ENCODE results near the gene WDFY1. TPM values are rescaled to one million over a fixed set of nuclear protein-coding genes. Genes with fewer than 3 reads are reported as not detected.

Gene WDFY1
- 10 to 100 TPM; 21.3 to 32.8 (median 23.2) TPM for total RNA-seq

GRCh38 chr2:223944703-223945531, at the start of gene WDFY1:
Gene WDFY1, minus strand, starts transcription at chr2:223945335. Its CDS starts 51 bp downstream, at chr2:223945284.
- H3K4me1 Mint-ChIP-seq (ENCODE audit: low read depth), result peaks cover 53% of the 10 kb centered on the region
- H3K9me3 Mint-ChIP-seq, result peaks cover 4% of the 10 kb centered on the region
- ATAC-seq (peak; percentile 60 to 67), DNase-seq (peak; percentile 72)
- peaks cover 8% of the 10 kb centered on the region for H3K36me3 Mint-ChIP-seq (ENCODE audit: insufficient read depth)
- no peaks in the 10 kb centered on the region for H3K27me3 Mint-ChIP-seq (ENCODE audit: low read depth)
- H3K4me3 Mint-ChIP-seq, result peak within 1 kb of the TSS; percentile 92

GRCh38 chr2:223994562-223995162, 49.5 kb upstream of the WDFY1 start:
- no peaks in the 10 kb centered on the region for H3K9me3 Mint-ChIP-seq
- no peak for DNase-seq
- ATAC-seq, result peak in 1 of 2 donors; percentile 21
- peaks cover 5% of the 10 kb centered on the region for H3K4me1 Mint-ChIP-seq (ENCODE audit: low read depth)
- no peak overlapping the region for H3K4me3 Mint-ChIP-seq
- no peaks in the 10 kb centered on the region for H3K36me3 Mint-ChIP-seq (ENCODE audit: insufficient read depth)
- H3K27me3 Mint-ChIP-seq (ENCODE audit: low read depth), result no peaks in the 10 kb centered on the region

DNA sequence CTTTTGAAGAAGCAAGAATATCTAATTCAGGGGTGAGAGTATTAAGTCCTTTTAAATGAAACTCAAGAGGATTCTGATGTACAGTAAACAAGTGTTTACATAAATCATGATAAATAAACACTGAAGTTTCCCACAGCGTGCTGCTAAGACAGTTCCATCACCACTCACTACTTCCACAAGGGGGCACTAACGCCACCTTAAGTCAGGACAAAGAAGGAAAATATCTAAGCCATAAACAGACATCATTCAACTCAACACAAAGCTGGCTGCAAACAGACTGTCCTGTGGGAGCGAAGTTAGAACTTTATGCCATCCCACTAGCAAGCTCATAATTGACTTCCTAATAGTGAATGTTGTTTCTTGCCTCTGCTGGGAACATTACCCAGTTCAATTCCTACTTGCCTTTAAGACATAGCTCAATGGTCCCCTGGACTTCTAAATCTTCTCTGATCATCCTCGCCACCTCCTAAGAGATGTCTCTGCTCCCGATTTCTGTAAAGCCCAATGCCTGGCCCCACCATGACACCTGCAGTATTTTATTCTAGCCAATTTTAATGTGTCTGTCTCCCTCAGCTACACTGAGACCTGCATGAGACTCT, 48.6 kb upstream of the WDFY1 start:
- Mint-ChIP-seq H3K36me3 (ENCODE audit: insufficient read depth) (no peaks in the 10 kb centered on the region), H3K4me3 (no peak overlapping the region), H3K9me3 (no peaks in the 10 kb centered on the region), H3K27me3 (ENCODE audit: low read depth) (no peaks in the 10 kb centered on the region), H3K4me1 (ENCODE audit: low read depth) (peaks cover 5% of the 10 kb centered on the region)
- peak; percentile 48 to 56 for ATAC-seq
- DNase-seq, result peak; percentile 59

DNA sequence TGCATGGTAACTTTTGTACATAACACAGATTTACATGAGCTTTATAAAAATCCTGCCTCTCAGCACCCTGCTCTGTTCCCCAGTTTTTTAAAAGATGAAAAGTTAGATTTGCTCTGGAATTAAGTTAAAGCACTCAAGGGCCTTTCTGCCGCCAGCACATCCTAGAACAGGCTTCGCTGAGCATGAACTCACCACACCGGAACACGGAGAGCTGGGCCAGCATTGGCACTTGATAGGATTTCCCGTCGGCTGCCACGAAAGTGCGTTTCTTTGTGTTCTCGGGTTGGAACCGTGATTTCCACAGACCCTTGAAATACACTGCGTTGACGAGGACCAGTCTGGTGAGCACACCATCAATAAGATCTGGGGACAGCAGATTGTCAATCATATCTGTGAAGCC, 46.5 kb upstream of the WDFY1 start:
- H3K36me3 Mint-ChIP-seq (ENCODE audit: insufficient read depth), result no peaks in the 10 kb centered on the region
- H3K9me3 Mint-ChIP-seq, result no peaks in the 10 kb centered on the region
- ATAC-seq, result no peak
- H3K4me1 Mint-ChIP-seq (ENCODE audit: low read depth), result peaks cover 5% of the 10 kb centered on the region
- no peaks in the 10 kb centered on the region for H3K27me3 Mint-ChIP-seq (ENCODE audit: low read depth)
- DNase-seq, result no peak
- no peak overlapping the region for H3K4me3 Mint-ChIP-seq

GRCh38 chr2:223989856-223990232, 44.7 kb upstream of the WDFY1 start:
- no peak overlapping the region for H3K4me3 Mint-ChIP-seq
- peaks cover 1% of the 10 kb centered on the region for H3K36me3 Mint-ChIP-seq (ENCODE audit: insufficient read depth)
- no peaks in the 10 kb centered on the region for H3K9me3 Mint-ChIP-seq
- no peak for ATAC-seq
- DNase-seq, result no peak
- peaks cover 8% of the 10 kb centered on the region for H3K27me3 Mint-ChIP-seq (ENCODE audit: low read depth)
- peaks cover 2% of the 10 kb centered on the region for H3K4me1 Mint-ChIP-seq (ENCODE audit: low read depth)

- Mint-ChIP-seq H3K4me1 (ENCODE audit: low read depth) (no peaks in the 10 kb centered on the region), H3K27me3 (ENCODE audit: low read depth) (peaks cover 8% of the 10 kb centered on the region), H3K4me3 (no peak overlapping the region), H3K36me3 (ENCODE audit: insufficient read depth) (peaks cover 1% of the 10 kb centered on the region), H3K9me3 (no peaks in the 10 kb centered on the region)
- DNase-seq (no peak), ATAC-seq (no peak)
Measured at GRCh38 chr2:223989206-223989855, 44.2 kb upstream of the WDFY1 start.

- Mint-ChIP-seq H3K4me1 (ENCODE audit: low read depth) (no peaks in the 10 kb centered on the region), H3K9me3 (no peaks in the 10 kb centered on the region), H3K27me3 (ENCODE audit: low read depth) (peaks cover 5% of the 10 kb centered on the region), H3K4me3 (no peak overlapping the region), H3K36me3 (ENCODE audit: insufficient read depth) (no peaks in the 10 kb centered on the region)
- DNase-seq (no peak), ATAC-seq (no peak)
Measured at GRCh38 chr2:223981241-223981640, 36.1 kb upstream of the WDFY1 start.

DNA sequence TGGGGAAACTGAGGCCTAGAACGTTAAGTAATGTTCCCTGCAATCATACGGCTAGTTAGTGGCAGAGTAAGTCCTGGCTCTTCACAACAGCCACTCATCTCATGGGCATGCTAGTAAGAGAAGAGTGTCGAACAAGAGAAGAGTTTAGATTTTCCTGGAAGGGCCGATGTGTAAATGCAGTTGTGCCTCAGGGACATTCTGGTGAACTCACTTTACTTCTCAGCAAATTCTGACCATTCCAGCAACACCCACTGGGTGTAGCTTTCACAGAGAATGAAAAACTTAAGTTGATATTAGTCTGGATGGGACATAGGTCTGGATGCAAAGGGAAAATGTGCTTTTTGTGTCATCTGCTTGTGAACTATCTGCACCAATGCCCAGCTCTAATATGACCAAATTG, 35.7 kb upstream of the WDFY1 start:
- Mint-ChIP-seq H3K4me3 (no peak overlapping the region), H3K36me3 (ENCODE audit: insufficient read depth) (no peaks in the 10 kb centered on the region), H3K27me3 (ENCODE audit: low read depth) (peaks cover 2% of the 10 kb centered on the region), H3K9me3 (no peaks in the 10 kb centered on the region), H3K4me1 (ENCODE audit: low read depth) (no peaks in the 10 kb centered on the region)
- ATAC-seq (no peak), DNase-seq (no peak)

- no peaks in the 10 kb centered on the region for H3K9me3 Mint-ChIP-seq
Measured at GRCh38 chr2:223980397-223980735, 35.2 kb upstream of the WDFY1 start.

DNA sequence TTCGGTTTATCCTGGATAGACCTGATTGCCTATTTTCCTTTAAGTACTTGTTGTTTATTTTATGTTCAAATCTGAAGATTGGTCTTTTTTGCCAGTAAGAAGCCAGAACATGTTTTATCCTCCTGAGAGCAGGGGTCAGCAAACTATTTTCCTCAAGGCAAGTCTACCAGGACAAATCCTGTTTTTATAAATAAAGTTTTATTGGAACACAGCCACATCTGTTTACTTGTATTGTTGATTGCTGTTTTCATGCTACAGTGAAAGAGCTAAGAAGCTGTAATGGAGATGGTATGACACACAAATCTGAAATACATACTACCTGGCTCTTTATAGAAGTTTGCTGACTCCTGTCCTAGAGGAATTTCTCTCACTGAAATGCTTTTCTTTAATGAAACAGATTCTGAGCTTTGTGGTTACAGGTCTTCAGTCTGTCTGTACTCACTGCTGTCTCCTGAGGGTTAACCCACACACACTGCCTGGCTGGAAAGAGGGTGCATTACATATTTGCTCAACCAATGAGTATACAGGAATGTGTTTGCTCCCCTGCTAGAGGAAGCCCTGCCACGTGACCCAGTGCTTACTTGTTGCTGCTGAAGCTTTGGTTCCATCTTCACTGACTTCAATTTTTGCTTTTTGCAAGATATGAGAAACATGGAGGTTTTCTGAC, 34.7 kb upstream of the WDFY1 start:
- DNase-seq (no peak), ATAC-seq (no peak)
- H3K4me1 Mint-ChIP-seq (ENCODE audit: low read depth), result no peaks in the 10 kb centered on the region
- H3K36me3 Mint-ChIP-seq (ENCODE audit: insufficient read depth), result no peaks in the 10 kb centered on the region
- H3K9me3 Mint-ChIP-seq, result no peaks in the 10 kb centered on the region
- H3K4me3 Mint-ChIP-seq, result no peak overlapping the region
- no peaks in the 10 kb centered on the region for H3K27me3 Mint-ChIP-seq (ENCODE audit: low read depth)

More at GRCh38 chr2:223980397-223980735, 35.2 kb upstream of the WDFY1 start:
- Mint-ChIP-seq H3K4me1 (ENCODE audit: low read depth) (no peaks in the 10 kb centered on the region), H3K36me3 (ENCODE audit: insufficient read depth) (no peaks in the 10 kb centered on the region), H3K4me3 (no peak overlapping the region), H3K27me3 (ENCODE audit: low read depth) (no peaks in the 10 kb centered on the region)
- DNase-seq (no peak), ATAC-seq (no peak)

- DNase-seq, result no peak
- Mint-ChIP-seq H3K9me3 (no peaks in the 10 kb centered on the region), H3K4me3 (no peak overlapping the region), H3K36me3 (ENCODE audit: insufficient read depth) (no peaks in the 10 kb centered on the region), H3K27me3 (ENCODE audit: low read depth) (no peaks in the 10 kb centered on the region), H3K4me1 (ENCODE audit: low read depth) (no peaks in the 10 kb centered on the region)
- no peak for ATAC-seq
Measured at GRCh38 chr2:223978451-223978850, 33.3 kb upstream of the WDFY1 start.

DNA sequence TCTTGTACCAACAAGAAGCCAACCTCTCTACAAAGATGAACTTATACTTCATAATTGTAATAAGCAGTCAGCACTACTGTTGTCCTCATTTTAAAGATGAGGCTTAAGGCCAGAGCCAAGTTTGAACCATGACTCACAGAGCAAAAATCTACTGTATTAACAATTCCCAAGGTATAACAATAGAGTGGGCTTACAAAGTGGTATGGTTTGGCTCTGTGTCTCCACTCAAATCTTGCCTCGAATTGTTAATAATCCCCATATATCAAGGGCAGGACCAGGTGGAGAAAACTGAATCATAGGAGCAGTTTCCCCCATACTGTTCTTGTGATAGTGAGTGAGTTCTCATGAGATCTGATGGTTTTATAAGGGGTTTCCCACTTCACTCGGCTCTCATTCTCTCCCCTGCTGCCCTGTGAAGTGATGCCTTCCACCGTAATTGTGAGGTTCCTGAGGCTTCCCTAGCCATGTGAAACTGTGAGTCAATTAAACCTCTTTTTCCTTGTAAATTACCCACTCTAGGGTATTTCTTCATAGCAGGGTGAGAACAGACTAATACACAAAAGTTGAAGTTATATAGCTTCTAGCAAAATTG, 31.6 kb upstream of the WDFY1 start:
- H3K27me3 Mint-ChIP-seq (ENCODE audit: low read depth), result no peaks in the 10 kb centered on the region
- H3K36me3 Mint-ChIP-seq (ENCODE audit: insufficient read depth), result peaks cover 3% of the 10 kb centered on the region
- no peaks in the 10 kb centered on the region for H3K9me3 Mint-ChIP-seq
- DNase-seq (no peak), ATAC-seq (no peak)
- no peak overlapping the region for H3K4me3 Mint-ChIP-seq
- H3K4me1 Mint-ChIP-seq (ENCODE audit: low read depth), result no peaks in the 10 kb centered on the region

DNA sequence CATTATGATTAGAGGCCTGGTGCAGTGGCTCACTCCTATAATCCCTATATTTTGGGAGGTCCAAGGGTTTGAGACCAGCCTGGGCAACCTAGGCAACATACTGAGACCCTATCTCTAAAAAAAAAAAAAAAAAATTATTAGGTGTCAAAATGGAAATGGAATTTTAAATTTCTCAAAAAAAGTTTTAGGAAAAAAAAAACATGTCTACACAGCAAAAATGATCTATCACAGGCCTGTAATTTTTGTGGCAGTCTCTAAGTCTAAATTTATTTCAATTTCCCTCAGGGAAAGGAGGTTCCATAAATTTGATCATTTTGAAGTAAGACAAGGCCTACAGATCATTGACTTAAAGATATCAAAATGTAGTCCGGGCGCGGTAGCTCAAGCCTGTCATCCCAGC, 28.5 kb upstream of the WDFY1 start:
- Mint-ChIP-seq H3K36me3 (ENCODE audit: insufficient read depth) (peaks cover 3% of the 10 kb centered on the region), H3K9me3 (no peaks in the 10 kb centered on the region), H3K27me3 (ENCODE audit: low read depth) (no peaks in the 10 kb centered on the region), H3K4me3 (no peak overlapping the region), H3K4me1 (ENCODE audit: low read depth) (peaks cover 4% of the 10 kb centered on the region)
- no peak for ATAC-seq
- DNase-seq, result no peak

DNA sequence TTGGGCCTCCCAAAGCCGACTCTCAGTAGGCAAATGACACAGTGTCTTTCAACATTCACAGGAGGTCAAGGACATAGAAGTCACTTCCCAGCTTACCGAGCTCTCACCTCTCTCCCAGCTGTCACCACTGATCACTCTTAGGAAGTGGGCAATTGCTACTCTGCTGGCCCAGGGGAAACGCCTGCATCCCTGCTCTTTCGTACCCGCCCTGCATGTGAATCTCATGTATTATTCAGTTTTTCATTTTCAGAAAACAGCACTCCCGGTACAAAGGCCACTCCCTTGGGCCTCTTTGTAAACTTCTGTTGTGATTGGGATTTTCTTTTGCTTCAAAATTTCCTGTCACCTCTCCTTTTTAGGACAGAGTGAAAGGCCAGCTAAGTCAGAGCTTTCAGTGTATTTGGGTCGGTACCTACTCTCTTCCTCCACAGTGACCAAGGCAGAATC, 27.5 kb upstream of the WDFY1 start:
- no peaks in the 10 kb centered on the region for H3K27me3 Mint-ChIP-seq (ENCODE audit: low read depth)
- H3K36me3 Mint-ChIP-seq (ENCODE audit: insufficient read depth), result peaks cover 3% of the 10 kb centered on the region
- no peaks in the 10 kb centered on the region for H3K9me3 Mint-ChIP-seq
- no peak for ATAC-seq
- H3K4me3 Mint-ChIP-seq, result no peak overlapping the region
- DNase-seq, result no peak
- peaks cover 4% of the 10 kb centered on the region for H3K4me1 Mint-ChIP-seq (ENCODE audit: low read depth)

All from activated T-cell treated with anti-CD3 and anti-CD28 coated beads, Interleukin-2, amount 50 U/mL, for 4 hours (primary cell).